HG03039 (cell line): ENCODE measurements around the gene CYP4Z1.
"Not testable (repeated sequence)": the region's sequence is repeated elsewhere in the genome, so short reads cannot be mapped to it uniquely, and the experiment has no call there.

Experiments used
- ATAC-seq: cut with Tn5 transposase; IDR thresholded peaks from one replicate; pipeline ENCODE4 v1.9.1; 2021; ENCODE audit warnings: mild to moderate bottlenecking, moderate library complexity; ENCODE audit not compliant: unreplicated experiment

Gene CYP4Z1

DNA sequence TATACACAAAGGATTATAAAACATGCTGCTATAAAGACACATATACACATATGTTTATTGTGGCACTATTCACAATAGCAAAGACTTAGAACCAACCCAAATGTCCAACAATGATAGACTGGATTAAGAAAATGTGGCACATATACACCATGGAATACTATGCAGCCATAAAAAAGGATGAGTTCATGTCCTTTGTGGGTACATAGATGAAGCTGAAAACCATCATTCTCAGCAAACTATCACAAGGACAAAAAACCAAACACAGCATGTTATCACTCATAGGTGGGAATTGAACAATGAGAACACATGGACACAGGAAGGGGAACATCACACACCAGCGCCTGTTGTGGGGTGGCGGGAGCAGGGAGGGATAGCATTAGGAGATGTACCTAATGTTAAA is 60.0 kb downstream of the CYP4Z1 start:
- not testable (repeated sequence) for ATAC-seq

- no peak for ATAC-seq
Observed at GRCh38 chr1:47128221-47128620, 61.2 kb downstream of the CYP4Z1 start.

- ATAC-seq, result not testable (repeated sequence)
Observed at GRCh38 chr1:47128854-47129253, 61.8 kb downstream of the CYP4Z1 start.

DNA sequence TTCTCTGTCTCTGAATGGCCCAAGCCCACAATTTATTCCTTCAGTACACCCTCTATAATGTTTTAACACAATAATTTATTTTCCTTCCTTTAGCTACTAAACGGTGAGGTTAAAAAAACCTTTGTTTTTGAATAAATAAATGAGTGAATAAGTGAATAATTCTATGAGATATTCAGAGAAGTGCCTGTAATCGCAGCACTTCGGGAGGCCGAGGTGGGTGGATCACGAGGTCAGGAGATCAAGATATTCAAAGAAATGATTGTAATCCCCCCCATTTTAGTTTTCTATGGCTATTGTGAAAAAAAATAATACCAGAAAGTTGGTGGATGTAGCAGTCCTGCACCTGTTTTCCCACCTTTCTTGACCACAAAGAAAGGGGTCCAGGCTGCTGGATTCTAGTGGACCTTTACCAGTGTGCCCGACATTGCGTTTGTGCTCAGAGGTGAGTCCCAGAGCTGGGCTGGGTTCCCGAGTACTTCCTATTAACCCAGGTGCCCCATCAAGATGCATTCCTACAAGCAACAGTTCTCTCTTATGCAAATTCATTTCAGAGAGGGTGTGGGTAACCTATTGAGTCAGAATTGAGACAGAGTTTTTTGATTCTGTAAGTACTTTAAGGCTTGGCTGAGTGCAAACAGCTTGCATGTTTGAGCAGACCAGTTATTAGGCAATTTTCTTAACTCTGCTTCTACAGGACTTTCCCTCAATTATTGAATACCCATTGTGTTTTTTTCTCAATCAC is 62.6 kb downstream of the CYP4Z1 start:
- ATAC-seq, result not testable (repeated sequence)

DNA sequence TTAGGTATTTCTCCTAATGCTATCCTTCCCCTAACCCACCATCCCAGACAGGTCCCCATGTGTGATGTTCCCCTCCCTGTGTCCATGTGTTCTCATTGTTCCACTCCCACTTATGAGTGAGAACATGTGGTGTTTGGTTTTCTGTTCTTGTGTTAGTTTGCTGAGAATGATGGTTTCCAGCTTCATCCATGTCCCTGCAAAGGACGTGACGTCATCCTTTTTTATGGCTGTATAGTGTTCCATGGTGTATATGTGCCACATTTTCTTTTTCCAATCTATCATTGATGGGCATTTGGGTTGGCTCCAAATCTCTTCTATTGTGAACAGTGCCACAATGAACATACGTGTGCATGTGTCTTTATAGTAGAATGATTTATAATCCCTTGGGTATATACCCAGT is 65.6 kb downstream of the CYP4Z1 start:
- not testable (repeated sequence) for ATAC-seq

DNA sequence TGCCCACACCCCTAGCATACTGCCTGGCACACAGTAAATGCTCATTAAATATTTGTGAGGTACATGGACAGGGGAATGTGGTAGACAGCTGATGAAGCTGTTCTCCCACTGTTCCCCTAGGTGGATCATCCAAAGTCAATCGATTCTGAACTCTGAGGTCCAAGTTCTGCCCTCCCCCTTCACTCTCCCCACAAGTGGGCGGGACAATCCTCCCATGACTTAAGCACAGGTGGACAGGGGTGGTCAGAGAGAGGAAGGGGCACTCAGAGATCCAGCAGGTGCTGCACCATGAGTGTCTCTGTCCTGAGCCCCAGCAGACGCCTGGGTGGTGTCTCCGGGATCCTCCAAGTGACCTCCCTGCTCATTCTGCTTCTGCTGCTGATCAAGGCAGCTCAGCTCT is 70.2 kb downstream of the CYP4Z1 start, which contains the start of gene CYP4A22:
CYP4A22 (plus strand) TSS at position 244 of the 400 bp plus-strand sequence; CDS start at position 289, 45 bp downstream.
- no peak for ATAC-seq

DNA sequence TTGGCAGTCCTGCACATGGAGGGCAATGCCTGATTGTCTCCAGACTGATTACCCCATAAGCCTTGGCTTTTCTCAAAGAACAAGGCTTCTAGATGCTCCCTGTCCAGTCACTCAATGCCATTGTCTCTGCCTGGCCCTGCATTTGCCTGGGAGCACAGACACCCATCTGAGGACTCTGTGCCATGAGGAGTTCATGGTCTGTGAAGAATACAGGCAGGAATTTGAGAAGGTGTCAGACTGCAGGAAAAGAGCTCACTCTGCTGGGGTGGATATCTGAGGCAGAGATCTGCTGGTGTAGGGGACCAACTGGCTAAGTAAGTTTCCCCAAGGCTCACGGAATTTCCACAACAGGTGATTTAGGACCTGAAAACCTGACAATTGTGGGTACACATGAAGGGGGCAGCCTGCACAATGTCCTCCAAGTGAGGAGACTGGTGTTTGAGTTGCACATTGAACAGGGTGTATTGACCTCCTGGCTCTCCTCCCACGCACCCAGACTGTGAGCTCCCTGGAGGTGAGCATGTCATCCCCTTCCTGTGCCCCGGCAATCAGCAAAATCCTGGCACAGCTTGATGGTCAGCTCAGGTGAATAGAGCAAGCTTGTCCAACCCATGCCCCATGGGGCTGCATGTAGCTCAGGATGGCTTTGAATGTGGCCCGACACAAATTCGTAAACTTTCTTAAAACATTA is 71.0 kb downstream of the CYP4Z1 start:
- no peak for ATAC-seq

GRCh38 chr1:47140358-47140757 is 73.3 kb downstream of the CYP4Z1 start:
- ATAC-seq, result not testable (repeated sequence)

DNA sequence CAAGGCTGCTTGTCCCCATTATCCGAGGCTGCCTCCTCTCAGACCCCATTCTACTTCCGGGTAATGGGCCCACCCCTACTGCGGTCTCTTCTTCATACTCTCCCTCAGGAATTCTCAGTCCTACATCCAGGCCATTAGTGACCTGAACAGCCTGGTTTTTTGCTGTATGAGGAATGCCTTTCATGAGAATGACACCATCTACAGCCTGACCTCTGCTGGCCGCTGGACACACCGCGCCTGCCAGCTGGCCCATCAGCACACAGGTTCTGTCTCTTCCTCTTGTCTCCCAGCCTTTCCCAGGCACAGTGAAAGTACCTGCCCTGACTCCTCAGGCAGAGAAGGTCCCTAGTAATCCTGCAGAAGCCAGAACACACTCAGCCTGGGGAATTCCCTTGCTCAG is 76.6 kb downstream of the CYP4Z1 start:
- not testable (repeated sequence) for ATAC-seq

DNA sequence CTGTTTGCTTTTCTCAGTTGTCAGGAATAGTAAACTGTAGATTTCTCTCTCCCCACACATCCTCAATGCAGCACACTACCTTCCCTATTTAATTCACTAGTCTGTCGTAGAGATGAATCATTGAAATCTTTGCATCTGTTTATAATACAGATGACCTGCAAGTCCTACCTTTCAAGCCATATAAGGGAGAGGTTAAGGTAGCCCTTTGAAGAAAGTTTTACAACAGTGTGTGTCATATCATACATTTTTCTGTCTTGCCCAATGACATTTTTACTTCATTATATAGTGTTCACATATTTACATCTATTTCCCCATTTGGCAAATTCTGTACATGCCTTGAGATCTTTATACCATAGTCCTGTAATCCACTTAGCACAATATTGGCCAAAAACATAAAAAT is 79.5 kb downstream of the CYP4Z1 start:
- not testable (repeated sequence) for ATAC-seq

DNA sequence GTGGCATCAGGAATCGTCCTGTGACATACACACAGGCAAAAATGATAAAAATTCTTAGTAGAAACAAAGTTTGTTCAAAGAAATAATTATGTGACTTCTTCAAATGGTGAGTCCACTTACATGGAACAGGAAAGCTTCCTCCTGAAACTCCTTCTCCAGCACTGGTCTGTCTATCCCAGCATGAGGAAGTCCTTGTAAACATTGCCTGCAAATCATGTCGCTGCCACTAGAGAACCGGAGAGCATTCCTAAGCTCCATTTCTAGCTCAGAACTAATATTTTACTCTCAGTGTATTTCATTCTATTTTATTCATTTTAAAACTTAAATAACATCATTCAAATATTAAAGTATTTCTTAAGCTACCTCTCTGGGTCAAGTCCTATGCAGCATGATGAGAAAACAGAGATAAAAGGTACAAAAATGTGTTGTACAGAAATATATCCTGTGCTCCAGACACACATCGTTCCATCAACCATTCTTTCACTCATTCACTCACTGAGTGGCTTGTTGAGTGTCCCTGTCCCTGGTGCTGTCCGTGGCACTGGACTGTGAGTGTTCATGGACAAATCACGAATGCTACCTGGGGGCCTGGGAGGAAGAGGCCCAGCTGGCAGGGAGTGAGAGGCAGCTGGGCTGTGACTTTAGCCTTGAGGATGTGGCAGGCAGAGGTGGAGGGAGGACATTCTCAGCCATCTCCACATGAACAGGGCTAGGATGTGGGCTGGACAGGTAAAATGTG is 80.2 kb downstream of the CYP4Z1 start:
- ATAC-seq, result no peak

GRCh38 chr1:47149162-47149561 is 82.1 kb downstream of the CYP4Z1 start:
- not testable (repeated sequence) for ATAC-seq

- ATAC-seq, result not testable (repeated sequence)
Observed at GRCh38 chr1:47156457-47156856, 89.4 kb downstream of the CYP4Z1 start.

DNA sequence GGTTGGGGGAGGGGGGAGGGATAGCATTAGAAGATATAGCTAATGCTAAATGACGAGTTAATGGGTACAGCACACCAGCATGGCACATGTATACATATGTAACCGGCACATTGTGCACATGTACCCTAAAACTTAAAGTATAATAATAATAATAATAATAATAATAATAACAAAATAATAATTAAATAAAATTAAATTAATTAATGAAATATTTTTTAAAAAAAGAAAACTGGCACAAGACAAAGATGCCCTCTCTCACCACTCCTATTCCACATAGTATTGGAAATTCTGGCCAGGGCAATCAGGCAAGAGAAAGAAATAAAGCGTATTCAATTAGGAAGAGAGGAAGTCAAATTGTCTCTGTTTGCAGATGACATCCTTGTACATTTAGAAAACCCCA is 90.9 kb downstream of the CYP4Z1 start:
- not testable (repeated sequence) for ATAC-seq

DNA sequence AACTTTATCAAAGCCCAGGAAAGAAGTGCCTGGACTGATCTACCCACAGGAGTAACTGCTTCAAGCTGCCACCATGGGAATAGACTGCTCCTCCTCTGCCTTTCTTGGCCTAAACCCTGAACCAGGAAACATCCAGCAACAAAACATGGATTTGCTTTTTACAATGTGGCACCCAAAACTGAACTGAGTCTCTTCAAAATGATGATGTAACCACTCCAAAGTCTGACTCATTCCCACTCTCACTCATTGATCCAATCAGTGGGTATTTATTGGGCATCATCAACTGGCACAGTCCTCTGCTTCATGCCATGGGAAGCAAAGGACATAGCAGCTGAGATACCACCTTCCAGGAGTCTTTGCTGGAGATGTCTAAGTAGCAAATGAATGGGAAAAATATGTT is 93.7 kb downstream of the CYP4Z1 start:
- ATAC-seq, result no peak

DNA sequence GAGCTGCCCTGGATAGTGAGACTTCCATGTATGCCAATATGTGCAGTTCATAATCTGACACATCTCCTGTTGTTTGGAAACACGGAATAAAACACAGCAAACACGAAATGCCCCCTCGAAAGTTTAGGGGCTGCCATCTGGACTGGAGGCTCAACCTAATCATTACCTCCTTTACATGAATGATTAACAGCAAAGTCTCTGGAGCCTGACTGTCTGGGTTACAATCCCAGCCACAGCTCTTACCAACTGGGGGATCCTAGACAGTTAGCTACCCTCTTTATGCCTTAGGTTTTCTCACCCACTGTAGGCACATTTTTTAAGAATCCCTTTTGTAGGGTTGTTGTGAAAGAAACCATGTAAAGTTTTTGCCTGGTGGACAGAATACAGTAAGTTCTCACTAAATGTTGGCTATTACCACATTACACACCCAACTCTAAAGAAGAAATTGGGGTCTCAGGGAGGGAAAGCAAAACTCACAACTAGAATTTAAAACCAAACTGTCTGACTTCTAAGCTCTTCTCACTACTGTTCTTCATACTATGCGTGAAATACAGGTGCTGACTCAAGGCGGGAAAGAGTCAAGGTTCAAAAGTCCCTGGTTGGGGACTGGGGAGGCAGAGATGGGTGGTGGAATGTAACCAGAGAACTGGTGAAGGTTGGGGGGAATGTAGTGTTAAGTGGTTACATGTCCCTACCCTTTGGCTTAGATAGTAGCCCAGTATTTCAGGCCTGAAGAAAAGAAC is 94.4 kb downstream of the CYP4Z1 start:
- ATAC-seq, result no peak

GRCh38 chr1:47164552-47164951 is 97.5 kb downstream of the CYP4Z1 start:
- ATAC-seq, result no peak
